HG03520 (cell line): ENCODE data around the gene LDLRAD3.
"Not testable (repeated sequence)": the region's sequence is repeated elsewhere in the genome, so short reads cannot be mapped to it uniquely, and the experiment has no call there.

Experiments
- ATAC-seq: cut with Tn5 transposase; IDR thresholded peaks from one replicate; pipeline ENCODE4 v1.9.1; 2021; ENCODE audit warnings: mild to moderate bottlenecking, moderate library complexity; ENCODE audit not compliant: unreplicated experiment

The LDLRAD3 gene

DNA sequence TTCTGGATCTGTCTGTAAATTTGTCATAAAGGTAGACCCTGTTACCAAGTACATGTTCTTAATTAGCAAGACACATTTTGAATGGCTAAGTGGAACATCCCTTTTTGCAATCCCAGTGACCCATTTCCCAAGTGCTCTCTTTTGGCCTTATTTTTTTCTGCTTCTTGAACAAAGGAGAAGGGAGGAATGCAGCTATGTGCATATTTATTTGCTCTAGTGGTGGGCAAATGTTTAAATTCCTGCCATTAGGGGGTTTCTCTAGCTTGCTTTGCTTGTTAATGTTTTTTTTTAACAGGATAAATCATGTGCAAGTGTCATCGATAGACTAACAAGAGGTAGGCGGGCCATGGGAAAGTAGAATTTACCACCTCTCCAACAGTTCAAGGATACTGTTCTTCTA lies 209.7 kb downstream of the LDLRAD3 start:
- no peak for ATAC-seq

DNA sequence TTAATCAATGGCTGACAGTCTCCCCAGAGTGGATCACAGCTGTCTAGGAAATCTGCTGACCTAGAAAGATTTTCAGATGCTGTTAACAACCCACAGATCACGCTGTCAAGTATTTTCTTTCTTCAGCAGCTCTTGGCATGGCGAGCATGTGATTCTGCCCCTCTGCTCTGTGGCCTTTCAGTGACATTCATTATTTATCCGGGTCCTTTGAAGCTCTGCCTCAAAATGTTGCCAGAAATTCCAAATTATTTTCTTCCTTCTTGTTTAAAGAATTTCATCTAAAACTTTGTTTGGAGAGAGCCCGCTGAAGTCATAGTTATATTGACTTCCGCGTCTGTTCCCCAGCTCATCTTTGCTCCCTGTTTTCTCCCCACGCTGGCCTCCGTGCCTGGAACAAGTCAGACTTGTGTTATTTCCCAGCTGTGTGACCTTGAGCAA lies 211.3 kb downstream of the LDLRAD3 start:
- no peak for ATAC-seq

DNA sequence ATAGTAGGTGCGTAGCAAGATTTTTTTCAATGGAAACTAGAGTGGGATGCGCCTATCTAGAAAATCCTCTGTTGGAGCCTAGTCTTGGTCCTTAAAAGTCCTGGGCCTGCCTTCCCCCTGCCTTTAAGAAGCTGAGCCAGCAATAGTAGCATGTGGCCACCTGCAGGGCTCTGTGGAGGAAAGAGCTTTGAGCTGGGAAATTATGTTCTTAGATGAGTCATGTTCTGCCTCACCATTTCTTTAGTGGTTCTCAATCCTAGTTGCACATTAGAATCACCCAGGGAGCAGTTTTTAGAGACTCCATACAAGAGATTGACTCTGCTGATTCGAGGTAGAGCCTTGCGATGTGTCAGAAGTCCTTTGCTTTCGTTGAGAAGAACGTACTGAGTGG lies 211.9 kb downstream of the LDLRAD3 start:
- ATAC-seq = no peak

DNA sequence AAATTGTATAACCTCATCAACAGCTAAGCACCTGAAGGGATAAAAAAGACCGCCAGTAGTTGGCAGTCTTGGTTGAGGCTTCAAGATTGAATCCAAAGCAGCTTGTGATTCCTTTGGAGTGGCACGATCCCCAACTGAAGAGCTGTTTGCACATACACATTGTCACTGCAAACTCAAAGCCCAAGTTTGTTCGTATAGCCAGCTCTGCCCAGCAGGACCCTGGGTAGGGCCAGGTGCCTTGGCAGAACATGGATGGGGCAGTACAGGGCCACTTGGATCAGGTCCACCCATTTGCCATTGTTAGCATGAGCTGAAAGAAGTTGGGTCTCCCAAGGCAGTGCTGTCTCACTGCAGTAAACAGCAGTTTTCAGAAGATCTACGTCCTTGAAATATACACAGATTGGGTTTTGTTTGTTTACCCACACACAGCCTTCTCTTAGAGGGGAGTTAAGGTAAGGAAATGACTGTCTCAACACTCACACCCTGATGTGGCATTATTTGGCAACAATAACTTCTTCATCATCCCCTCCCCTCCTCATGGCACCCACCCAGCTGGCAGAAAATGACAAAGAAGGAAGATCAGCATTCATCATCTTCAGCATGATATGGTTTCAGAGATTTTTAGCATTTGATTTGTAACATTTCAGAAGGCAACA lies 212.4 kb downstream of the LDLRAD3 start:
- ATAC-seq = no peak

DNA sequence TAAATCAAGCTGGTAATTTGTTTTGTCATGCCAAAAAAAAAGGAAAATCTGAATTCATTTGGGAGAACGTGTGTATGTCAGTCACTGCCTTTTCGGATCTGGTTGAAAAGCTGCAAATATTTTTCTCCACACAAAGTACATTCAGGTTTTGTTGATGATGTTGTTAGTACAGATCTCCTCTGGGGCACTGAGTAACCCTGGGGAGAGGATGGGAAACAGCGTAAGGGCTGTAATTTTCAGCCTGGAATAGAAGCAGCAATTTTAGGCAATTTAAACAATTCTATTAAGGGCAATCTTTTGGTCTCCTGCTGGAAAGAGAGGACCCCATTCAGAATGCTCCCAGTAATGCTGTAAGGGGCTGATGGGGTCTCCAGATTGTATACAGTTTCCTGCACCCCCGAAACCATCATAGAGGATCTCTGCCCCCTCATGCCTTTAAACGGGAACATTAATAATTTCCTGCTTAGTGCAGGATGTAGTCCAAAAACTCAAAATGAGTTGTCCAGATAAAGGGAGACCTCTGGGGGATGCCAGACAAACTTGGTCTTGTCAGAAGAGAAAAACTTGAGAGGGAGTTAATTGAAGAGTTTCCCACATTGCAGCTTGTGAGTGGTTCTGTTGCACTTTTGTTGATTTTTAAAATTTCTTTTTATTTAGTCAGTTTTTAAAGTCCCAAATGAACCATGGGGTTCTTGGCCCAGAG lies 213.1 kb downstream of the LDLRAD3 start:
- ATAC-seq = no peak

DNA sequence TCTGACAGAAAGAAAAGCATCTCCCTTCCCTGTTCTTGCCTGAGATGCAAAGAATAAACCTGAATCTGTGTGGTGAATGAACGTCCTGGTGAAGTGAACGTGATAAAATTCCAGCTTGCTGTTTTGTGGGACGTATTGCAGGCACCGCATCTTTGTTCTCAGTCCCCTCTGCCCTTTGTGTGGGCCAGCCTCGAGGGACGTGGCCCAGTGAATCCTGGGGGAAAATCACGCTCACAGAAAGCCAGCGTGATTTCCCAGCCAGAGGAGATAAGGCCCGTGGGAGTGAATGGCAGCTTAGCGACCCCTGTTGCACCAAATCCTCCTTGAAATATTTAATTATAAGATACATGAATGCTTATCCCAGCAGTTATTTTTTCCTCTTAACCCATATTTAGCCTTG lies 216.2 kb downstream of the LDLRAD3 start:
- no peak for ATAC-seq

DNA sequence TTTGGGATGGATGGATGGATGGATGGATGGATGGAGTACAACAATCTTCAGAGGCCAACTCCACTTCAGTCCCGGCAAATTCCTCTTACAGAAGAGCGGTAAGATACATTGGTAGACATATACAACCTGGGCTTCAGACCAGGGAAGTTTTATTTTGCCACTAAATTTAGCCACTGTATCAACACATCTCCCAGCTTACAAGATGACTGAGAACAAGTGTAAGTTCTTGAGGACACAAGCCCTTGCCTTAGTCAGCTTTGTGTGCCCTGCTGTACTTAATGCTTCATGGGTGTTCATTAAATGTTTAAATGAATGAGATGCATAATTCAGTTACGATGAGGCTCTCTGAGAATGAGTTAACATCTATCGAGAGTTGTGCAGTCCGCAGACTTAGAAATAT lies 217.7 kb downstream of the LDLRAD3 start:
- no peak for ATAC-seq

DNA sequence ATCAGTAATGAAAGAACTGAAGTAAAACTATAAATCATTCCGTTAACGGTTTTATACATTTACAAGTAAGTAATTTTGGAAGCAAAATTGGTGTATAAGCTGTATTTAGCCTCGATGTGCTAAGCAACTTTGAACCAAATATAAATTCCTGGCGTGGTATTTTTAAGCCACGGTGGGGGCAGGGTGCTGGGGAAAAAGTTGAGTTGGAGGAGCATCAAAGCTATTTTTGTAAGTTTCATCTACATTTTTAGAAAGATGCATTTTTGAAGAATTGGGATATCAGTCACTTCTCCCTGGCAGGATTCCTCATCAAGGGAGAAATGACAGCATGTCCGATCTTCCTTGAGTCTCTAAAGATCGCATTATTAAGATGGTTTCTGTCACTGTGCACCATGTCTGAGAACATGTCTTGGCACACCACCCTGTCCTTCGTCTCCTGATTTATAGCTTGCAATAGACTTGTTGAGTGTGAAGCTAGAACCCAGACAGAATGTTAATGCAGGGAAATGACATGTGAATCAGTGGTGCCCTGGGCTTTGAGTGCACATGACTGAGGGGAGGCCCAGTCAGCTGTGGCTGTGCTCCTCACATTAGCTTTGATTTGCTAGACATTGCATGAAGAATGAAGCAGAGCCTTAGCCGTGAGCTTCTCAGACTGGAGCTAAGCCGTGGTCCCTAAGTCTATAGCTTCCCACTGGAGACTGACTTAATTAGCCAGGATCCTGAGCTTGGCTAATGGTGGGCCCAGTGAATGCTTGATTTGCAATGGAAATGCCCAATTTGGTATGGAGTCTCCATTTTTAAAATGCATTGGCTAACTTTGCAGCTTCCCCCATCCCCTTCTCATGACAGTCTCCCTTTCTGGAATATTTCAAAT lies 218.4 kb downstream of the LDLRAD3 start:
- no peak for ATAC-seq

DNA sequence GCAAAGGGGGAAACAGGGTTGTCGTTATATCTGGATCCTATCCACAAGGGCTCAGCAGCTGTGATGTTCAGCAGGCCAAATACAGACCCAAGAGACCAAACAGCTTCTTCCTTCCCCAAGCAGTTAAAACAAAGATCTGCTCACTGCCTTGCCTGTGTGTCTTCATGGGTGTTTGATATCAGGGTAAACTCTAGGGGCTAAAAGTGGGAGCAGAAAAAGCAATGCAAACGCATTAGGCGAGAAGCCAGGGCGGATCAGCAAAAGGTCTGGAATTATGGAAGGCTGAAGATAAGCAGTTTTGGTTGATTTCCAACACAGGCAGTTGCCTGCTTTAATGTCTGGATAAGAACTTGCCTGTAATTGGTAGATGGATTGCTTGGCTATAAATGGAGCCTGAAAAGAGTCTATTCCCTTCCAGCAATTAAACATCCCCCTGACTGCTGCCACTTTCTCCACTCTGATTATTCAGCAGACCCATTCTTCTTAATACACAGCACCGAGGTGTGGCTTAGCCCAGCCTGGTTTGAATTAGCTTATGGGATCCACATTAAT lies 219.1 kb downstream of the LDLRAD3 start:
- no peak for ATAC-seq

DNA sequence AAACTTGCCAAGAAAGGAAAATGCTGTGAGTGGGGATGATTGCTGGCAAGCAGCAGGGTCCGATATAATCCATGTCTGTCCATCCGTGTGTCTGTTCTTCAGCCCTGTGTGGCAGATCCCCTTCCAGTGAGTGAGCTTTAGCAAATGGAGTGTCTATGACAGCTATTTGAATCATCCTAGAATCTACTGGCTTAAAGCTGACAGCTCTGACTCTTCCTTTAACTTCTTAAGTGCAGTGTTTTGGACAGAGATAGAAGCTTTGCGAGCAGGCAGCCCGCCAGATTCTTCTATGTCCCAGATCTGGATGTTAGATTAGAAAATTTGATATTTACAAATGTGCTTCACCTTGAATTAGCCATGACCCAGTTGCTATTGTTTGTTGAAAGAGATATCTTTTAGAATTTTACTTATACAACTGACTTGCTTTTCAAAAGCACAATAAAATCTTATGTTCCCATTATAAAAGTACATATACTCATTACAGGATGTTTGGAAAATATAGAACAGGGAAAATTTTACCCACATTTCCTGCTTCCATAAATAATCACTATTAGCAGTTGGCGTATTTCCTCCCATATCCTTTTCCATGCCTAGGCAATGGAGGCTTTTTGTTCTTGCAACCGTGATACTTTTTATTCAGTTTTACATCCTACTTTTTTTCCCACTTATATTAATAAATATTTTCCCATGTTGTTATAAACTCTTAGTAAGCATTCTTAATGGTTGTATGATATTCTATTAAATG lies 220.8 kb downstream of the LDLRAD3 start:
- no peak for ATAC-seq

DNA sequence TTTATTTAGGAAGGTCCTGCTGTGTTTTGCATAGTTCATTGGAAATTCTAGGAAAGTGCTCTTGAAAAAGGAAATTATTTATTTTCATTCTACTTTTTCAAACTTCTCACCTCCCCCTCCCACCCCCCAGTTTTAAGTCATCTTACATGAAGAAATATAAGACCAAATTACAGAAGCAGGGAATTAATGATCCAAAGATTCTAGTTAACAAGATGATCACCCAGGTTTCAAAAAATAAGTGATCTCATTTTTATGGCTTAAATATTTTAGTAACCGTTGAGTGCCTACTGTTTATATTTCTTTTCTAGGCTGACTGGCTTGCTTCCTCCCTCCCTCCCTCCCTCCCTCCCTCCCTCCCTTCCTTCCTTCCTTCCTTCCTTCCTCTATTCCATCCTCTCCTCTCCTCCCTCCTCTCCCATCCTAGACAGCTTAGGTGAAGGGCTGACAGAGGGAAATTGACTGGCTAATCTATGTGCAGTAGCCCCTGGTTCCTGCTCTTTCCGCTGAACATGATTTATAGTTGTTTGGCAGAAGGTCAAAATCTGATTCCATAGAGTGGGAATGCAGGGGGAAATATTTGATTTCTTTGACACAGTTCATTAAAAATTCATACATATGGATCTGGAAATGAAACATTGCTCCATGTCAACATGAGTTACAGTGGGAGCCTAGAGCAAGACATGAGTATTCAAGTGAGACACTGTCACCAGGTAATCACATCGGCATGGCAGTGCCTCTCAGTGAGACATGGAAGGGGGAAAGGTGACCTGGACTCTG lies 221.9 kb downstream of the LDLRAD3 start:
- no peak for ATAC-seq

DNA sequence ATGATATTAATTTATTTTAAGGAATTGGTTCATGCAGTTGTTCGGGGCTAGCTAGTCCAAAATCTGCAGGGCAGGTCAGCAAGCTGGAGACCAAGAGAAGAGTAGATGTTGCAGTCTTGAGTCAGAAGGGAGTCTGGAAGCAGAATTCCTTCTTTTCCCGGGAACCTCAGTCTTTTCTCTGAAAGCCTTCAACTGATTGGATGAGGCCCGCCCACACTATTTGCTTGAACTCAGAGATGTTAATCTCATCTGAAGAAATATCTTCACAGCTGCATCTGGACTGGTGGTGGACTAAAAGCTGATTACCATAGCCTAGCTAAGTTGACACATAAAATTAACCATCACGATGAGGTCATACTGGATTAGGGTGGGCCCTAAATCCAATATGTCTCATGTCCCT lies 223.2 kb downstream of the LDLRAD3 start:
- ATAC-seq = no peak

DNA sequence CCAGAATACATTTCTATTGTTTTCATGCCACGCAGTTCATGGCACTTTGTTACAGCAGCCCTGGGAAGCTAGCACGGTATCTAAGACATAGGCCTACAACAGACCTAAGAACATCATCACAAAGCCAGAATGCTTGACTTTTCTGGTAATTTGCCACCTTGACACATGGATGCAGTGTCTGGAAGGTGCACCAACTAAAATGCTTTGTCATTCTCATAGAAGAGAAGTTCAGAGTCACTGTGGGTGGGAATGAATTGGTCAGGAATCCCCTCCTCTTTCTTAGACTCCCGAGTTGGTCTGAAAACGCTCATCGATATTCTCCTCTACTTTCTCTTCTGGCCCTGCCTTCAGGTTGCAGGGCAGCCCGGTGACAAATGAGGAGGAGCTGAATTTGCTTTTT lies 223.9 kb downstream of the LDLRAD3 start:
- no peak for ATAC-seq

DNA sequence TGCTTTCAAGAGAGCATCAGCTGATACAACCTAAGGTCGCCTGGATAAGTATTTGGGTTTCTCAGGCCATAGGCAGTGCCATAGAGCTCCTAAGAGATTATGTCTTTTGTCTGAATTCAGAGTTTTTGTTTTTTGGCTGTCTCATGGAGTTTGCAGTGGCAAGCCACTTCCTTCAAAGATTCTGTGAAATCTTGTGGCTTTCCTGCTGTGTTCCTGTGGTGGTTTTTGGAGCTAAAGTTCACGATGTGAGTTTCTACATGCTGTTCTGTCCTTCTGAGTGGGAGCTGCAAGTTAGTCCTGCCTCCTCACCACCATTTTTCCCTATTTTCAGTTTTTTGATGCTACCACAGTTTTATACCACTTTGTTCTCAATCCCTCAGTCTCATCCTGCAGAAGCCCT lies 234.0 kb downstream of the LDLRAD3 start:
- no peak for ATAC-seq

DNA sequence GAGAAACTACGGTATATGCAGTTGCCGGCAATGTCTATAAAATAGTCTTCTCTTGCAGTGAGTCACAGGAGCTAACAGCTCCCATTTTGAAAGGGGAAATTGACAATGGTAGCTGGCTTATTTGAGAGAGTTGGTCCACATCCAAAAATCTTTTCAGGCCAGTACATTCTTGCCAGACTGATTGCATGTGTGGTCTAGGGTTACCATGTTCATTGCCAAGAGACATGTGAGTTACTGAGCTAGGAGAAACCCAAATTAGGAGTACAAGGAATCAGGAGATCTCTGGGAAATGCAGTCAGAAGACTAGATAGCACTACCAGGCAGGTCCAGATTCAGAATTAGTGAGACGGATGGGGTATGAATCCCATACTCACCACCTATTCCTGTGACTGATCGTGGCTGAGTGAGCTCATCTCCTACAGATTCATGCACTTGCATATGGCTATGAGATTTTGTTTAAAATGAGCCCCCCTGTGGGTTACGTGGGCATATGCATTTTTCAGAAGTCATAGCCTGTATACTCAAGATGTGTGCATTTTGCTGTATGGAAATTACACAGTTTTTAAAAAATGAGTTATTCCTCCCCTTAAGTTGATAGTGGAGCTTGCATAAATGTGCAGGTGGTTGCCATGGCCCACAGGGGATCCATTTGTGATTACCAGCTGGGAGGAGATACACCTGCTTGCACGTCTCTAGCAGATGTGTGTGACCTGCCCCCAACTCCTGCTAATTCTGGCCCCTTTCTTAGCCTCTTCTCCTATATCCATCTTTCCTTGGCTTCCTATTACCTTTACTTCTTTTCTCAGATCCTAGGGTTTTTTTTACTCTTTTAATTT lies 242.7 kb downstream of the LDLRAD3 start:
- no peak for ATAC-seq

DNA sequence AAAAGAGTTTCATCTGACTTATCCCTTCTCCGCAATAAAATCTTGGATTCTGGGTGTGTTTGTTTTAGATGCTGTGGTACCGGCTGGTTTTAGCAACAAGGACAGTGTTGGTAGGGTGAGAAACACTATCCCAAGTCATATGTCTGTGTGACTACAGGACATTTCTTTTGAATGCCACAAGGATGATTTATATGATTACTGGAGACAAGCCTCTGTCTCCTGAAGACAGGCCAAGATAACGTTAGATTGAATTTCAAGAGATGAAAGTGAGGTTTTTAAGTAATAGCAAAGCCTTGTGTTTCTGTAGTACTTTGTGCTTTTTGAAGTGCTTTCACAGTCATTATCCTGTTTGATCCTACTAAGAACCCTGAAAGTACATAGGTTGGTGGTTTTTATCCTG lies 243.8 kb downstream of the LDLRAD3 start:
- ATAC-seq = no peak

DNA sequence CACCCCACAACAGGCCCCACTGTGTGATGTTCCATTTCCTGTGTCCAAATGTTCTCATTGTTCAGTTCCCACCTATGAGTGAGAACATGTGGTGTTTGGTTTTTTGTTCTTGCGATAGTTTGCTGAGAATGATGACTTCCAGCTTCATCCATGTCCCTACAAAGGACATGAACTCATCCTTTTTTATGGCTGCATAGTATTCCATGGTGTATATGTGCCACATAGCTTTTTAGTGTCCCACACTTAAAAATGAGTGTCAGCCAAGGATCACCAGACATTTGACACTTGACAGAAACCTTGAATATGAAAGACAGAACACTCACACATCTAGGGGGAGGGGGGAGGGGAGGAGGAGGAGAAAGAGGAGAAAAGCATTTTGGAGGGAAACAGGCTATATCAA lies 245.9 kb downstream of the LDLRAD3 start:
- ATAC-seq = not testable (repeated sequence)

DNA sequence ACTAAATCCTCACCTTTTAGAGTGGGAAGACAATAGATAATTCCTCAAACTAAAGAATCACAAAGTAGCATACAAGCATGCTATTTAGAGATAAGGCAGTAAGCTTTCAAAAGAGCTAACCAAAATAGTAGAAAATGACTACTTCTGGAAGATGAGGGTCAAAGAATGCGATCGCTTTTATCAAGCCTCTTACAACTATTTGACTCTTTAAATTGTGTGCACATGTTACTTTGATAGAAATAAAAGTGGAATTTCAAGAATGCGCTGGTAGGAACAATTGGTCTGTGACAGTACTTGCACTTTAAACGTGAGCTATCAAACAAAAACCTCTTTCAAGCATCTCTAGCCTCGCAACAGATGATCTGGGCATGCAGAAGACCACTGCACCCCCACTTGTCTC lies 248.1 kb downstream of the LDLRAD3 start:
- no peak for ATAC-seq
